Common myeloid progenitor, CD34-positive (primary cell): Measurements from ENCODE around the gene TBL3.
A peak's percentile ranks its signal among the peaks of the same experiment; 100 is the strongest.

Experiments used
- CTCF ChIA-PET: fragments of 350-600 bp; sonication (Branson Sonifier 250); formaldehyde crosslinking; loops from one replicate; lab custom pipeline; 2021; ENCODE audit warnings: antibody characterized with exemption; lab: Charles Lee
- POLR2A ChIA-PET: fragments of 350-600 bp; sonication (Branson Sonifier 250); formaldehyde crosslinking; loops from one replicate; lab custom pipeline; 2021; ENCODE audit warnings: antibody characterized with exemption; lab: Charles Lee
- DNase-seq, 3 donors: peaks; one replicate each; pipeline versions ENCODE4 v3.0.0 to v3.0.0-alpha.2; 2013
- H3K27ac ChIP-seq, 2 experiments: 1 replicate in 1 of 2; 2 replicates in 1 of 2; pipeline ENCODE4 v1.7.0; 2013; ENCODE audit warnings: inconsistent platforms in 2 of 2, low read length in 2 of 2, mild to moderate bottlenecking in 2 of 2, low read depth in 1 of 2, moderate library complexity in 1 of 2; ENCODE audit not compliant: severe bottlenecking in 2 of 2, insufficient read depth in 1 of 2, poor library complexity in 1 of 2
- H3K27me3 ChIP-seq, 5 experiments: replicated peaks in 2 of 5; 1 replicate in 3 of 5; 2 replicates in 2 of 5; pipeline versions ENCODE4 v1.6.1 to v1.7.0; 2013; ENCODE audit warnings: low read length in 4 of 5, mild to moderate bottlenecking in 2 of 5, moderate library complexity in 2 of 5, inconsistent platforms in 1 of 5; ENCODE audit not compliant: insufficient read depth in 5 of 5, control insufficient read depth in 4 of 5
- H3K36me3 ChIP-seq, 4 experiments: 1 replicate in 2 of 4; 2 replicates in 2 of 4; pipeline versions ENCODE4 v1.6.1 to v1.7.0; 2013; ENCODE audit warnings: low read length in 3 of 4, control low read depth in 1 of 4, mild to moderate bottlenecking in 1 of 4; ENCODE audit not compliant: control insufficient read depth in 4 of 4, insufficient read depth in 4 of 4
- H3K4me1 ChIP-seq, 4 experiments: 1 replicate in 3 of 4; 2 replicates in 1 of 4; pipeline versions ENCODE4 v1.6.1 to v1.7.1; 2013; ENCODE audit warnings: low read length in 3 of 4, mild to moderate bottlenecking in 3 of 4, control low read depth in 1 of 4, inconsistent platforms in 1 of 4, moderate library complexity in 1 of 4; ENCODE audit not compliant: control insufficient read depth in 4 of 4, insufficient read depth in 4 of 4; ENCODE audit errors: control extremely low read depth in 1 of 4
- H3K4me3 ChIP-seq, 7 experiments: 1 replicate in 4 of 7; 2 replicates in 3 of 7; pipeline versions ENCODE4 v1.5.1 to v1.7.0; 2013; ENCODE audit warnings: mild to moderate bottlenecking in 7 of 7, low read length in 6 of 7, moderate library complexity in 6 of 7, inconsistent platforms in 2 of 7, low read depth in 2 of 7, control low read depth in 1 of 7; ENCODE audit not compliant: insufficient read depth in 4 of 7, control insufficient read depth in 1 of 7; ENCODE audit errors: extremely low read depth in 1 of 7
- H3K9me3 ChIP-seq, 5 experiments: 1 replicate in 4 of 5; 2 replicates in 1 of 5; pipeline versions ENCODE4 v1.6.1 to v1.7.1; 2013; ENCODE audit warnings: low read length in 4 of 5, mild to moderate bottlenecking in 2 of 5, inconsistent platforms in 1 of 5, low read depth in 1 of 5, moderate library complexity in 1 of 5; ENCODE audit not compliant: control insufficient read depth in 4 of 5, insufficient read depth in 2 of 5; ENCODE audit errors: control extremely low read depth in 1 of 5
- WGBS: methylation state at CpG from one replicate; pipeline ENCODE4 v1.1.5; 2013; ENCODE audit not compliant: insufficient coverage; 5-methylcytosine and 5-hydroxymethylcytosine counted together

The TBL3 gene

DNA sequence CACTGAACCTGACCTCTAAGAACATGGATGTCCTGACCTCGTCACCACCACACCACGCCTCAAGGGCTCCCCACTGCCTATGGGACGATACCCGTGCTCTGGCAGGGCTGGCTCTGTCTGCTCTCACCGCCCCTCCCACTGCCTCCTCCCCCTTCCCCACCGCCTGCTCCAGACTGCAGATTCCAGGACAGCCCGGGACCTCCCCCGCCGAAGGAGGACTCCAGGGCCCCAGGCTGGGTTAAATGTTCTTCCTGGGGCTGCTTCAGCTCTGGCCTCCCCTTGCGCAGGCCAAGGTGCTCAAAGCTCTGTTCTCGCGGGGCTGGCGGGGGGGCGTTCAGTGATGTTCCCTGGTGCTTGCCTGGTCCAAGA, 50.9 kb downstream of the TBL3 start:
- H3K4me3 ChIP-seq = peak overlapping the region in 6 of 7 experiments; percentile 38 to 74 (median 56)
- peak in 2 of 3 donors; percentile 54 to 56 for DNase-seq
- no peaks in the 10 kb centered on the region for H3K9me3 ChIP-seq
- H3K27ac ChIP-seq = no peak overlapping the region
- H3K36me3 ChIP-seq = no peaks in the 10 kb centered on the region
- ChIA-PET POLR2A (interaction anchor here (0.8 to 1.0 kb wide), 2 partner anchors 131 to 133 kb away, joined by 4 to 8 read pairs; partner anchors contain the start of gene TRAF7), CTCF (interaction anchor here (0.7 to 2.6 kb wide), 16 partner anchors 11 to 235 kb away, joined by 3 to 12 read pairs (median 4); partner anchors contain the start of genes ECI1, NTHL1, RAB26 and TSC2)
- 3% methylated on average over 9 of the region's 14 CpGs for WGBS
- peaks cover 0 to 43% (median 10%) of the 10 kb centered on the region in 5 experiments for H3K27me3 ChIP-seq
- peaks cover 0 to 51% (median 38%) of the 10 kb centered on the region in 4 experiments for H3K4me1 ChIP-seq

DNA sequence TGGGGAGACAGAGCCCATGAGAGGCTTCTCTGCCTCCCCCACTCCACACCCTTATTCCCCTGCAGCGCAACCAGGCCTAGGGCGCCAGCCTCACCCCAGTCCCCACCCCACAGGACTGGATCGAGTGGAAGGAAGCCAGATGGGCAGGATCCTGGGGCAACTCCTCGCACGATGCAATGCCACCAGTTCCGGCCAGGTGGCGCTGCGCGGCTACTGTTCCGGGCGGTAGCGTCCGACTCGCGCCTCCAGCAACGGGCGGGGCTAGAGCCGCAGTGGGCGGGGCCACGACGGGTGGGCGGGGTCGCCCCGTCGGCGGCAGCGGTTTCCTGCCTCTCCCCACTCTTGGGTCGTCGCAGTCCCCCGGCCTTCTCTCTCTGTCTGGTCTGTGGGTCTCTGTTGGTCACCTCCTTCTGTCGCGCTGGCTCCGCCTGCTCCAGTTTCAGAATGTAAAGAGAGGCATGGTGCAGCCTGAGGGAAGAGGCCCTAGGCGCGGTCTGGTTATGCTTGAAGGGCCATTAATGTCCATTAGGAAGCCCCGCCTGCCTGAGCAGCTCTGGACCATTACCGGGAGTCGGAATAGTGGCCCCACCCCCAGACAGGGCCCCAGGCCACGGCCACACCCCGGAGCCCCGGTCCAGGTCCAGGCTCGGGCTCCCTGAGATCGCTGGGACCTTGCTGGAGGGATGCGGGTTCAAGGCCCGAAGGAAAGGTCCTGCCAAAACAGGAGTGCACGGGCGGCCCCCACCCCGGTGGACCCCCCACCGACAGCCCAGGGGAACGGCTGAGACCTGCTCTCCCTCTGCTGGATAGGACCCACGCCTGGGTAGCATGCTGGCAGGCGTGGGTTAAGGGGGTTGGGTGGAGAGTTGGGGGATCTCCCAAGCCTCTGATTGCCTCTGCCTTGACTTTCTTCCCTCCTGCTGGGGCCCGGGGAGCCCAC, 51.5 kb downstream of the TBL3 start:
- 7% methylated on average over 36 of the region's 53 CpGs for WGBS
- Histone ChIP-seq H3K4me3 (peak overlapping the region; percentile 11 to 74 (median 51)), H3K36me3 (no peaks in the 10 kb centered on the region), H3K27me3 (peaks cover 0 to 50% (median 9%) of the 10 kb centered on the region in 5 experiments), H3K27ac (no peak overlapping the region), H3K9me3 (no peaks in the 10 kb centered on the region), H3K4me1 (peaks cover 0 to 52% (median 38%) of the 10 kb centered on the region in 4 experiments)
- peak; percentile 86 to 92 (median 91) for DNase-seq
- ChIA-PET CTCF (interaction anchor here (0.7 to 2.6 kb wide), 17 partner anchors 12 to 228 kb away, joined by 3 to 12 read pairs (median 4); partner anchors contain the start of genes ECI1, NTHL1, RAB26 and TSC2), POLR2A (interaction anchor here (0.8 to 1.0 kb wide), 2 partner anchors 130 to 132 kb away, joined by 4 to 8 read pairs; partner anchors contain the start of gene TRAF7)

DNA sequence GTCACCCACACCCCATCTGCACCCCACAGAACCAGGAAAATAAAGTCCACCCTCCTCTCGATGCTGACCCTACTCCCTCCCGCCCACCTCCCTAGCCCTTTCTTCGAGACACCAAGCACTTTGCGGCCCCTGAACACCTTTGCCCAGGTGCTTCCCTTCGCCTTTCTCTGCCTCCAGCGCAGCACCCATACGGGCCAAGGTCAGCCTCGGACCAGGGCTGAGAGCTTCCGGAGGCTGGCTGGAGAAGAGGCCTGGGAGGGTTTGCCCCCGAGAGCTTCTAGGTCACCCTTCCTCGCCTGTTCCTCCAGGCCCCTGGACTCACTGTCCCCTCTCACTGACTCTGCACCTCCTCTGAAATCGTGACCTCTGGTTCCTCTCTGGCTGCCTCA, 52.2 kb downstream of the TBL3 start:
- CTCF ChIA-PET = interaction anchor here (1.0 to 2.6 kb wide), 9 partner anchors 13 to 129 kb away, joined by 3 to 12 read pairs (median 4); partner anchors contain the start of genes NTHL1 and TSC2

GRCh38 chr16:2025251-2025650, 53.4 kb downstream of the TBL3 start:
- no peaks in the 10 kb centered on the region for H3K36me3 ChIP-seq
- no peaks in the 10 kb centered on the region for H3K9me3 ChIP-seq
- no peak overlapping the region for H3K4me3 ChIP-seq
- peaks cover 0 to 36% (median 7%) of the 10 kb centered on the region in 5 experiments for H3K27me3 ChIP-seq
- 98% methylated on average over 14 of the region's 14 CpGs for WGBS
- CTCF ChIA-PET = interaction anchor here (1.0 to 1.6 kb wide), 6 partner anchors 9 to 127 kb away, joined by 3 to 5 read pairs (median 4); no protein-coding TSS in a partner anchor
- POLR2A ChIA-PET = no interaction called here
- H3K4me1 ChIP-seq = peaks cover 0 to 39% (median 29%) of the 10 kb centered on the region in 4 experiments
- DNase-seq = no peak
- H3K27ac ChIP-seq = no peak overlapping the region

More for the DNA sequence above, 52.2 kb downstream of the TBL3 start:
- POLR2A ChIA-PET = no interaction called here
- no peaks in the 10 kb centered on the region for H3K36me3 ChIP-seq
- no peak overlapping the region for H3K4me3 ChIP-seq
- WGBS = 86% methylated on average over 12 of the region's 12 CpGs
- DNase-seq = no peak
- H3K4me1 ChIP-seq = peaks cover 0 to 51% (median 38%) of the 10 kb centered on the region in 4 experiments
- peaks cover 0 to 48% (median 8%) of the 10 kb centered on the region in 5 experiments for H3K27me3 ChIP-seq
- H3K9me3 ChIP-seq = no peaks in the 10 kb centered on the region
- no peak overlapping the region for H3K27ac ChIP-seq

- WGBS = 96% methylated on average over 12 of the region's 16 CpGs
- peaks cover 0 to 29% (median 7%) of the 10 kb centered on the region in 5 experiments for H3K27me3 ChIP-seq
- CTCF ChIA-PET = interaction anchor here (1.0 to 1.3 kb wide), 3 partner anchors 10 to 122 kb away, joined by 3 to 4 read pairs (median 3); no protein-coding TSS in a partner anchor
- peaks cover 0 to 33% (median 23%) of the 10 kb centered on the region in 4 experiments for H3K4me1 ChIP-seq
- POLR2A ChIA-PET = no interaction called here
- H3K9me3 ChIP-seq = no peaks in the 10 kb centered on the region
- DNase-seq = no peak
- no peaks in the 10 kb centered on the region for H3K36me3 ChIP-seq
- H3K4me3 ChIP-seq = peak overlapping the region in 1 of 7 experiments; percentile 47
- no peak overlapping the region for H3K27ac ChIP-seq
Measured at GRCh38 chr16:2025878-2026460, 54.1 kb downstream of the TBL3 start.

DNA sequence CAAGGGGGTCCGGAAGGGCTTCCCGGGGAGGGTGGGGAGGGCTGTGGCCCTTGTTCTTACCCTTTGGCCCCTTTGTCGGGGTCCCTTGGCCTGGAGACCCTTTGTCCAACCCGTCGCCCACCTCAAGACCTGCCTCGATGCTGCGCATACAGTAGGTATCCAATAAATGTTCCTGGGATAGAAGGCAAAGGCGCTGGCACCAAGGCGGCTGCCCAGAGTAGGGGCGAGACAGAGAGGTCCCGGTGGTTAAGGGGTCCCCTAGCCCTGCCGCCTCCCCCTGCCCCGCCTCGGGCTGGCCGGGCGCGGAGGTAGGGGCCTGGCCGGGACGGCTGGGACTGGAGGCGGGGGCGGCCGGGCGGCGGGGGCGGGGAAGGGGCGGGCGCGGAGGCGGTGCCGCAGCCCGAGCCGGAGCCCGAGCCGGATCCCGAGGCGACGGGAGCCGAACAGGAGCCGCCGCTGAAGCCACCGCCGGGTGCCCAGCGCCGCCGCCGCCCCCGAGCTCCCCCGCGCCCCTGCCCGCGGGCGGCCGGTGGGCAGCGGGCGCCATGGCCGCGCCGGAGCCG, 54.7 kb downstream of the TBL3 start, which contains the start of gene NHERF2:
TSS of gene NHERF2 (plus strand) at position 442 of the 563 bp plus-strand sequence. CDS start at position 546, 104 bp downstream.
- ChIA-PET POLR2A (no interaction called here), CTCF (no interaction called here)
- H3K36me3 ChIP-seq = no peaks in the 10 kb centered on the region
- DNase-seq = no peak
- H3K9me3 ChIP-seq = no peaks in the 10 kb centered on the region
- WGBS = 9% methylated on average over 40 of the region's 59 CpGs
- no peak within 1 kb of the TSS for H3K27ac ChIP-seq
- peaks cover 0 to 36% (median 23%) of the 10 kb centered on the region in 4 experiments for H3K4me1 ChIP-seq
- H3K4me3 ChIP-seq = peak within 1 kb of the TSS in 6 of 7 experiments; percentile 32 to 58 (median 54)
- peaks cover 0 to 27% (median 7%) of the 10 kb centered on the region in 5 experiments for H3K27me3 ChIP-seq
